ENCODE measurements around the gene UEVLD.

Gene UEVLD

GRCh38 chr11:18588297-18589252, at the start of gene UEVLD:
UEVLD (minus strand) TSS chr11:18588734; CDS start chr11:18588654, 80 bp downstream.
- peak; percentile 91 to 93 for DNase-seq (ENCODE audit: low read depth in 2 of 2)
- peak within 1 kb of the TSS; percentile 83 to 98 for H3K4me3 ChIP-seq (replicated peaks in 1 of 2; ENCODE audit: low read depth in 2 of 2, low read length in 2 of 2)
- no peak for TF ChIP-seq CTCF (IDR thresholded peaks at IDR 0.05; ENCODE audit: low read depth, low read length)

GRCh38 chr11:18634140-18635032, 45.9 kb upstream of the UEVLD start, which contains the start of gene SPTY2D1:
SPTY2D1 (minus strand) TSS chr11:18634342; CDS start chr11:18634257, 85 bp downstream.
- no peak for TF ChIP-seq CTCF (IDR thresholded peaks at IDR 0.05; ENCODE audit: low read depth, low read length)
- DNase-seq (ENCODE audit: low read depth in 2 of 2), result peak; percentile 99 to 100
- peak within 1 kb of the TSS; percentile 67 to 92 for H3K4me3 ChIP-seq (replicated peaks in 1 of 2; ENCODE audit: low read depth in 2 of 2, low read length in 2 of 2)

GRCh38 chr11:18633256-18634139, 45.0 kb upstream of the UEVLD start:
- no peak for TF ChIP-seq CTCF (IDR thresholded peaks at IDR 0.05; ENCODE audit: low read depth, low read length)
- peak overlapping the region; percentile 67 to 92 for H3K4me3 ChIP-seq (replicated peaks in 1 of 2; ENCODE audit: low read depth in 2 of 2, low read length in 2 of 2)
- DNase-seq (ENCODE audit: low read depth in 2 of 2), result peak in 1 of 2 donors; percentile 12

GRCh38 chr11:18632841-18633240, 44.3 kb upstream of the UEVLD start:
- no peak for DNase-seq (ENCODE audit: low read depth in 2 of 2)
- no peak for TF ChIP-seq CTCF (IDR thresholded peaks at IDR 0.05; ENCODE audit: low read depth, low read length)
- peak overlapping the region; percentile 67 to 92 for H3K4me3 ChIP-seq (replicated peaks in 1 of 2; ENCODE audit: low read depth in 2 of 2, low read length in 2 of 2)

GRCh38 chr11:18624161-18624560, 35.6 kb upstream of the UEVLD start:
- no peak for DNase-seq (ENCODE audit: low read depth in 2 of 2)
- H3K4me3 ChIP-seq (replicated peaks in 1 of 2; ENCODE audit: low read depth in 2 of 2, low read length in 2 of 2), result no peak overlapping the region
- TF ChIP-seq CTCF (IDR thresholded peaks at IDR 0.05; ENCODE audit: low read depth, low read length), result no peak

GRCh38 chr11:18623707-18624106, 35.2 kb upstream of the UEVLD start:
- H3K4me3 ChIP-seq (replicated peaks in 1 of 2; ENCODE audit: low read depth in 2 of 2, low read length in 2 of 2), result no peak overlapping the region
- no peak for DNase-seq (ENCODE audit: low read depth in 2 of 2)
- TF ChIP-seq CTCF (IDR thresholded peaks at IDR 0.05; ENCODE audit: low read depth, low read length), result no peak

Data from cardiac fibroblast (primary cell).